K562 treated with DMSO at 1 percent for 12 hours (cell line): ENCODE results near the gene KRTAP3-1. TPM values are rescaled to one million over a fixed set of nuclear protein-coding genes. Genes with fewer than 3 reads are reported as not detected.

Experiments
- total RNA-seq: library from RNA; unstranded; fragments of 300-600 nt; gene quantifications from 2 replicates; pipeline ENCODE4 v1.2.3, GENCODE V29; 2022; ENCODE audit not compliant: insufficient read depth

The KRTAP3-1 gene
- total RNA-seq: not detected in 2 replicates

DNA sequence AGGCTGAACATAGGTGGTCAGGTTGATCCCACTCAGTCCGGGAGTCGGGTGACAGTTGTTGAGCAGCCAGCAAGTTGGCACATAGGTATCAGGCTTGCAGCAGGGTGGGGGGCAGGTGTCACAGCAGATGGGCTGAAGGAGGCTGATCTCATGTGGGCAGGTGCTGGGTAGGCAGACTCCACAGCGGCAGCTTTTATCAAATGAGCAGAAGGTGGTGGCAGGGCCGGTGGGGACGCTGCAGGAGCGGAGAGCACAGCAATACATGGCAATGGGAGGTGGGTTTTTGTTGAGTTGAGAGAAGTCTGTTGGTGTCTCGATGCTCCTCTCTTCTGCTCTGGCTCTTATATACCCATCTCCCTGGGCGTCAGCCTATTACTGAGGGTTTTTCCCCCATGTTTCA lies at the start of gene KRTAP3-1:
Gene KRTAP3-1, minus strand, starts transcription at position 318 of the 400 bp plus-strand sequence. Its CDS starts 54 bp downstream, at position 264.

DNA sequence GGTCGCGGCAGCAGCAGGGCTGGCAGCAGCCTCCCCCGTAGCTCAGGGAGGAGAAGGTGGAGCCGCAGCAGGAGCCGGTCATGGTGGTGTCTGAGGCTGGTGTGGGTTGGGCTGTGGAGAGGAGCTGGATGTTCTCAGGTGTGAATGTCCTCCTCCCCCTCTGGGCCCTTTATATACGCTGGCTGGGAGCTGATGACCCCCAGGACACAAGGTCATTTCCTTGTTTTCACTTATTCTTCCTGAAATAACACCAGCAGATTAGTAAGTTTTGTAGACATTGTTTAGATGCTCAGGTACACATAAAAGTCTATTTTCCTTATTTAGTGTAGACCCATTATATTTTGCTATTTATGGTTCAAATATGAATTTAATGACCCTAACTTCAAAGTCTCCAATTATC lies 46.2 kb upstream of the KRTAP3-1 start, which contains the start of gene KRTAP2-2:
Gene KRTAP2-2, minus strand, starts transcription at position 101 of the 400 bp plus-strand sequence. Its CDS starts 19 bp downstream, at position 82.

GRCh38 chr17:41046735-41047465 lies 38.0 kb upstream of the KRTAP3-1 start, which contains the start of gene KRTAP2-1:
Gene KRTAP2-1 (minus strand): TSS chr17:41047316. CDS start chr17:41047267, 49 bp downstream.

GRCh38 chr17:41040783-41041571 lies 32.0 kb upstream of the KRTAP3-1 start, which contains the start of gene KRTAP1-1:
Gene KRTAP1-1 (minus strand): TSS chr17:41041450. CDS start chr17:41041397, 53 bp downstream.

GRCh38 chr17:41034346-41034935 lies 25.5 kb upstream of the KRTAP3-1 start, which contains the start of gene KRTAP1-3:
Gene KRTAP1-3 (minus strand): TSS chr17:41034874. CDS start chr17:41034821, 53 bp downstream.

GRCh38 chr17:41029633-41030245 lies 20.8 kb upstream of the KRTAP3-1 start, which contains the start of gene KRTAP1-4:
Gene KRTAP1-4 (minus strand): TSS chr17:41030195. CDS start chr17:41030078, 117 bp downstream.

GRCh38 chr17:41026715-41027471 lies 18.0 kb upstream of the KRTAP3-1 start, which contains the start of gene KRTAP1-5:
Gene KRTAP1-5 (minus strand): TSS chr17:41027208. CDS start chr17:41027155, 53 bp downstream.

DNA sequence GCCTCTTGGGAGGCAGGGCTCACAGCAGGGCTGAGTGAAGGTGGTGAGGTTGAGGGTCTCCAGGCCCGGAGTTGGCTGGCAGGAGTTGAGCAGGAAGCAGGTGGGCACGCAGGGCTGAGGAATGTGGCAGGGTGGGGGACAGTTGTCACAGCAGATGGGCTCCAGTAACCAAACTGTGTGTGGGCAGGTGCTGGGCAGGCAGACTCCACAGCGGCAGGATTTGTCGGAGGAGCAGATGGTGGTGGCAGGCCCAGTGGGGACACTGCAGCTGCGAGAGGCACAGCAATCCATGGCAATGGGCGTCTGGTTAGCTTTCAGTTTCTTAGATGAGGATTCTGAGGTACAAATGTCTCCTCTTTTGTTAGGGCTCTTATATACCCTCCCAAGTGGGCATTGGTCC lies 9.4 kb downstream of the KRTAP3-1 start, which contains the start of gene KRTAP3-2:
Gene KRTAP3-2, minus strand, starts transcription at position 344 of the 400 bp plus-strand sequence. Its CDS starts 53 bp downstream, at position 291.

DNA sequence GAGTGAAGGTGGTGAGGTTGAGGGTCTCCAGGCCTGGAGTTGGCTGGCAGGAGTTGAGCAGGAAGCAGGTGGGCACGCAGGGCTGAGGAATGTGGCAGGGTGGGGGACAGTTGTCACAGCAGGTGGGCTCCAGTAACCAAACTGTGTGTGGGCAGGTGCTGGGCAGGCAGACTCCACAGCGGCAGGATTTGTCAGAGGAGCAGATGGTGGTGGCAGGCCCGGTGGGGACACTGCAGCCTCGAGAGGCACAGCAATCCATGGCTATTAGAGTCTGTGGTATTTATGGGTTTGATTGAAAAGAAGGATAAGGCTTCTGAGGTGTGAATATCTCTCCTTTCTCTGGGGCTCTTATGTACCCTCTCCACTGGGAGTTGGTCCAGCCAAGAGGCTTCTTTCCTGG lies 15.1 kb downstream of the KRTAP3-1 start, which contains the start of gene KRTAP3-3:
Gene KRTAP3-3, minus strand, starts transcription at position 326 of the 400 bp plus-strand sequence. Its CDS starts 67 bp downstream, at position 259.

GRCh38 chr17:40984226-40984625 lies 24.7 kb downstream of the KRTAP3-1 start, which contains the start of gene KRT40:
Gene KRT40 (minus strand): TSS chr17:40984326. CDS start chr17:40984273, 53 bp downstream.

GRCh38 chr17:40966848-40967247 lies 42.1 kb downstream of the KRTAP3-1 start, which contains the start of gene KRT39:
Gene KRT39 (minus strand): TSS chr17:40966948. CDS start chr17:40966856, 92 bp downstream.

Other genes starting within 250 kb of the KRTAP3-1 start
- not detected in 2 replicates for gene KRT26, start 236.9 kb downstream of the KRTAP3-1 start, total RNA-seq
- gene KRT27, start 226.6 kb downstream of the KRTAP3-1 start, total RNA-seq: not detected in 2 replicates
- not detected in 2 replicates for gene KRT28, start 209.2 kb downstream of the KRTAP3-1 start, total RNA-seq
- 75.7 and 82.5 TPM in 2 replicates for gene KRT10, start 186.5 kb downstream of the KRTAP3-1 start, total RNA-seq
- 4.0 and 9.9 TPM in 2 replicates for gene KRT12, start 141.9 kb downstream of the KRTAP3-1 start, total RNA-seq
- gene KRT20, start 123.9 kb downstream of the KRTAP3-1 start, total RNA-seq: not detected in 2 replicates
- gene KRT23, start 71.5 kb downstream of the KRTAP3-1 start, total RNA-seq: not detected in 2 replicates
- gene KRT39, start 42.2 kb downstream of the KRTAP3-1 start, total RNA-seq: not detected in 2 replicates
- gene KRT40, start 24.8 kb downstream of the KRTAP3-1 start, total RNA-seq: not detected in 2 replicates
- not detected in 2 replicates for gene KRTAP3-3, start 15.0 kb downstream of the KRTAP3-1 start, total RNA-seq
- not detected in 2 replicates for gene KRTAP3-2, start 9.2 kb downstream of the KRTAP3-1 start, total RNA-seq
- not detected in 2 replicates for gene KRTAP1-5, start 18.1 kb upstream of the KRTAP3-1 start, total RNA-seq
- gene KRTAP1-4, start 21.1 kb upstream of the KRTAP3-1 start, total RNA-seq: not detected in 2 replicates
- gene KRTAP1-3, start 25.7 kb upstream of the KRTAP3-1 start, total RNA-seq: not detected in 2 replicates
- not detected in 2 replicates for gene KRTAP1-1, start 32.3 kb upstream of the KRTAP3-1 start, total RNA-seq
- not detected in 2 replicates for gene KRTAP2-1, start 38.2 kb upstream of the KRTAP3-1 start, total RNA-seq
- not detected in 2 replicates for gene KRTAP2-2, start 46.1 kb upstream of the KRTAP3-1 start, total RNA-seq
- gene KRTAP2-3, start 51.0 kb upstream of the KRTAP3-1 start, total RNA-seq: not detected in 2 replicates
- not detected in 2 replicates for gene KRTAP2-4, start 56.8 kb upstream of the KRTAP3-1 start, total RNA-seq
- not detected in 2 replicates for gene KRTAP4-7, start 75.0 kb upstream of the KRTAP3-1 start, total RNA-seq
- not detected in 2 replicates for gene KRTAP4-8, start 89.0 kb upstream of the KRTAP3-1 start, total RNA-seq
- not detected in 2 replicates for gene KRTAP4-16, start 93.1 kb upstream of the KRTAP3-1 start, total RNA-seq
- gene KRTAP4-9, start 96.3 kb upstream of the KRTAP3-1 start, total RNA-seq: not detected in 2 replicates
- not detected in 2 replicates for gene KRTAP4-11, start 109.2 kb upstream of the KRTAP3-1 start, total RNA-seq
- not detected in 2 replicates for gene KRTAP4-12, start 115.1 kb upstream of the KRTAP3-1 start, total RNA-seq
- gene KRTAP4-6, start 131.4 kb upstream of the KRTAP3-1 start, total RNA-seq: not detected in 2 replicates
- gene KRTAP4-5, start 140.7 kb upstream of the KRTAP3-1 start, total RNA-seq: not detected in 2 replicates
- not detected in 2 replicates for gene KRTAP4-4, start 151.6 kb upstream of the KRTAP3-1 start, total RNA-seq
- not detected in 2 replicates for gene KRTAP4-3, start 159.1 kb upstream of the KRTAP3-1 start, total RNA-seq
- not detected in 2 replicates for gene KRTAP4-2, start 169.1 kb upstream of the KRTAP3-1 start, total RNA-seq
- gene KRTAP4-1, start 175.8 kb upstream of the KRTAP3-1 start, total RNA-seq: not detected in 2 replicates
- not detected in 2 replicates for gene KRTAP9-1, start 180.8 kb upstream of the KRTAP3-1 start, total RNA-seq
- gene KRTAP9-2, start 217.5 kb upstream of the KRTAP3-1 start, total RNA-seq: not detected in 2 replicates
- gene KRTAP9-3, start 223.3 kb upstream of the KRTAP3-1 start, total RNA-seq: not detected in 2 replicates
- gene KRTAP9-8, start 228.9 kb upstream of the KRTAP3-1 start, total RNA-seq: not detected in 2 replicates
- not detected in 2 replicates for gene KRTAP9-4, start 240.6 kb upstream of the KRTAP3-1 start, total RNA-seq
- gene KRTAP9-9, start 246.3 kb upstream of the KRTAP3-1 start, total RNA-seq: not detected in 2 replicates